ENCODE results near the gene MACROD2.

MACROD2 gene

GRCh38 chr20:14566505-14566904 is 571.2 kb downstream of the MACROD2 start (continued):
- no peak for TF ChIP-seq ZNF639 (tag by site-specific recombination; IDR thresholded peaks at IDR 0.05)

GRCh38 chr20:14568225-14568624 is 572.9 kb downstream of the MACROD2 start:
- no peaks in the 10 kb centered on the region for H3K4me1 ChIP-seq (ENCODE audit: control insufficient read depth, insufficient read depth, low read length)
- H3K4me3 ChIP-seq (ENCODE audit: low read depth, low read length), result no peak overlapping the region
- TF ChIP-seq ZSCAN16 (tag by site-specific recombination; IDR thresholded peaks at IDR 0.05), result no peak
- no peak for TF ChIP-seq PRDM1 (tag by site-specific recombination; IDR thresholded peaks at IDR 0.05)
- TF ChIP-seq EGR2 (tag by site-specific recombination; IDR thresholded peaks at IDR 0.05; ENCODE audit: low read depth), result no peak
- TF ChIP-seq ZNF121 (tag by site-specific recombination; IDR thresholded peaks at IDR 0.05), result no peak
- TF ChIP-seq ZNF138 (tag by site-specific recombination; IDR thresholded peaks at IDR 0.05; ENCODE audit: borderline replicate concordance), result no peak
- TF ChIP-seq ZNF660 (tag by site-specific recombination; IDR thresholded peaks at IDR 0.05), result no peak
- no peak for TF ChIP-seq PRDM4 (tag by site-specific recombination; IDR thresholded peaks at IDR 0.05)
- no peak for TF ChIP-seq HOXA7 (CRISPR knock-in tag; IDR thresholded peaks at IDR 0.05; ENCODE audit: borderline replicate concordance)
- TF ChIP-seq ZNF449 (tag by site-specific recombination; IDR thresholded peaks at IDR 0.05), result no peak
- no peak for TF ChIP-seq ZNF148 (tag by site-specific recombination; IDR thresholded peaks at IDR 0.05; ENCODE audit: borderline replicate concordance)
- TF ChIP-seq ZNF184 (tag by site-specific recombination; IDR thresholded peaks at IDR 0.05), result no peak
- no peak for TF ChIP-seq ZBTB20 (tag by site-specific recombination; IDR thresholded peaks at IDR 0.05)
- TF ChIP-seq ZNF776 (tag by site-specific recombination; IDR thresholded peaks at IDR 0.05; ENCODE audit: borderline replicate concordance), result no peak
- TF ChIP-seq ZNF629 (tag by site-specific recombination; IDR thresholded peaks at IDR 0.05), result no peak
- ChIA-PET CTCF (no interaction called here), POLR2A (no interaction called here)
- H3K27ac ChIP-seq (ENCODE audit: extremely low read depth, low read depth, low read length), result no peak overlapping the region
- H3K36me3 ChIP-seq (ENCODE audit: control insufficient read depth in 2 of 2, insufficient read depth in 1 of 2, low read length in 2 of 2), result no peaks in the 10 kb centered on the region
- no peaks in the 10 kb centered on the region for H3K9me3 ChIP-seq (ENCODE audit: control insufficient read depth, insufficient read depth, low read depth, low read length)

- Histone ChIP-seq H3K36me3 (ENCODE audit: control insufficient read depth in 2 of 2, insufficient read depth in 1 of 2, low read length in 2 of 2) (no peaks in the 10 kb centered on the region), H3K27ac (ENCODE audit: extremely low read depth, low read depth, low read length) (no peak overlapping the region), H3K4me3 (ENCODE audit: low read depth, low read length) (no peak overlapping the region), H3K9me3 (ENCODE audit: control insufficient read depth, insufficient read depth, low read depth, low read length) (no peaks in the 10 kb centered on the region), H3K4me1 (ENCODE audit: control insufficient read depth, insufficient read depth, low read length) (no peaks in the 10 kb centered on the region)
- ChIA-PET CTCF (interaction anchor here (0.7 kb wide), 1 partner anchor 464 kb away, joined by 3 read pairs; no protein-coding TSS in a partner anchor), POLR2A (no interaction called here)
- TF ChIP-seq ZNF132 (tag by site-specific recombination; IDR thresholded peaks at IDR 0.05; ENCODE audit: borderline replicate concordance), result no peak
- TF ChIP-seq ZNF768 (tag by site-specific recombination; IDR thresholded peaks at IDR 0.05), result no peak
- no peak for TF ChIP-seq ZFHX2 (tag by site-specific recombination; conservative IDR thresholded peaks at IDR 0.05)
- no peak for TF ChIP-seq YY2 (tag by site-specific recombination; IDR thresholded peaks at IDR 0.05)
- TF ChIP-seq ZNF223 (tag by site-specific recombination; IDR thresholded peaks at IDR 0.05), result no peak
- no peak for TF ChIP-seq ZBTB26 (tag by site-specific recombination; optimal IDR thresholded peaks at IDR 0.05)
- no peak for TF ChIP-seq ZNF776 (tag by site-specific recombination; IDR thresholded peaks at IDR 0.05; ENCODE audit: borderline replicate concordance)
- TF ChIP-seq ZBTB1 (tag by site-specific recombination; IDR thresholded peaks at IDR 0.05), result no peak
- TF ChIP-seq ZNF777 (tag by site-specific recombination; IDR thresholded peaks at IDR 0.05; ENCODE audit: borderline replicate concordance), result no peak
- no peak for TF ChIP-seq SP3 (tag by site-specific recombination; IDR thresholded peaks at IDR 0.05)
- no peak for TF ChIP-seq ZSCAN16 (tag by site-specific recombination; IDR thresholded peaks at IDR 0.05)
Observed at GRCh38 chr20:14568701-14569100, 573.4 kb downstream of the MACROD2 start.
